NCI-H446 (cell line): ENCODE data around the gene ARHGEF9.
A peak's percentile ranks its signal among the peaks of the same experiment; 100 is the strongest.

ENCODE experiments used
- DNase-seq, 2 experiments: peaks; one replicate each; lab custom pipeline; 2025; lab: John Stamatoyannopoulos, UW

The ARHGEF9 gene

GRCh38 chrX:63746278-63746677, 38.7 kb downstream of the ARHGEF9 start:
- no peak for DNase-seq

- DNase-seq = no peak
Observed at GRCh38 chrX:63744850-63745394, 40.1 kb downstream of the ARHGEF9 start.

- DNase-seq = no peak
Observed at GRCh38 chrX:63743596-63743995, 41.4 kb downstream of the ARHGEF9 start.

GRCh38 chrX:63740382-63740781, 44.6 kb downstream of the ARHGEF9 start:
- DNase-seq = no peak

- no peak for DNase-seq
Observed at GRCh38 chrX:63739885-63740284, 45.1 kb downstream of the ARHGEF9 start.

GRCh38 chrX:63738696-63739095, 46.3 kb downstream of the ARHGEF9 start:
- DNase-seq = no peak

- no peak for DNase-seq
Observed at GRCh38 chrX:63737131-63737921, 47.7 kb downstream of the ARHGEF9 start.

- DNase-seq = no peak
Observed at GRCh38 chrX:63735882-63736281, 49.1 kb downstream of the ARHGEF9 start.

- DNase-seq = no peak
Observed at GRCh38 chrX:63720293-63720692, 64.7 kb downstream of the ARHGEF9 start.

GRCh38 chrX:63719633-63720032, 65.4 kb downstream of the ARHGEF9 start:
- DNase-seq = no peak

GRCh38 chrX:63718010-63718694, 66.9 kb downstream of the ARHGEF9 start:
- no peak for DNase-seq

- DNase-seq = no peak
Observed at GRCh38 chrX:63713526-63713925, 71.5 kb downstream of the ARHGEF9 start.

GRCh38 chrX:63708801-63709200, 76.2 kb downstream of the ARHGEF9 start:
- DNase-seq = no peak

- DNase-seq = no peak
Observed at GRCh38 chrX:63702556-63702955, 82.5 kb downstream of the ARHGEF9 start.

- DNase-seq = peak; percentile 7 to 36
Observed at GRCh38 chrX:63686878-63687714, 97.9 kb downstream of the ARHGEF9 start.

GRCh38 chrX:63680423-63680822, 104.6 kb downstream of the ARHGEF9 start:
- DNase-seq = no peak

- no peak for DNase-seq
Observed at GRCh38 chrX:63679432-63679831, 105.6 kb downstream of the ARHGEF9 start.

- no peak for DNase-seq
Observed at GRCh38 chrX:63675716-63676115, 109.3 kb downstream of the ARHGEF9 start.

- no peak for DNase-seq
Observed at GRCh38 chrX:63673896-63674295, 111.1 kb downstream of the ARHGEF9 start.

GRCh38 chrX:63664741-63665140, 120.3 kb downstream of the ARHGEF9 start:
- no peak for DNase-seq

GRCh38 chrX:63664083-63664482, 120.9 kb downstream of the ARHGEF9 start:
- DNase-seq = no peak

- no peak for DNase-seq
Observed at GRCh38 chrX:63661676-63662075, 123.3 kb downstream of the ARHGEF9 start.
